AG04450 (cell line): ENCODE results near the gene IFNAR1. TPM values are rescaled to one million over a fixed set of nuclear protein-coding genes. Genes with fewer than 3 reads are reported as not detected.

ENCODE experiments used
- CTCF ChIA-PET: fragments of 300-600, 350-600 bp; formaldehyde crosslinking; extraction: SDS; loops from one replicate; lab custom pipeline; 2022; ENCODE audit warnings: antibody characterized with exemption, inconsistent platforms; lab: Charles Lee
- POLR2A ChIA-PET: fragments of 350-600 bp; formaldehyde crosslinking; extraction: SDS; loops from one replicate; lab custom pipeline; 2021; ENCODE audit warnings: antibody characterized with exemption, inconsistent platforms; lab: Yijun Ruan, JAX
- DNase-seq: peaks from one replicate; pipeline ENCODE4 v3.0.0-alpha.2; 2011; ENCODE audit warnings: low read depth, low spot score
- H3K27ac ChIP-seq: one replicate; pipeline ENCODE4 v1.5.1; 2012; ENCODE audit warnings: low read depth, low read length, control low read depth
- H3K27me3 ChIP-seq: one replicate; pipeline ENCODE4 v1.6.0; 2012; ENCODE audit warnings: low read length; ENCODE audit not compliant: control insufficient read depth, insufficient read depth
- H3K4me3 ChIP-seq: 2 replicates; pipeline ENCODE4 v1.5.1; 2011; ENCODE audit warnings: mild to moderate bottlenecking, low read depth, low read length, control low read depth
- H3K9me3 ChIP-seq: 2 replicates; pipeline ENCODE4 v1.5.1; 2012; ENCODE audit warnings: low read length; ENCODE audit not compliant: control insufficient read depth, insufficient read depth
- polyA plus RNA-seq: library from polyadenylated mRNA; depleted of rRNA; stranded (reverse); fragments of >200 nt; gene quantifications from 2 replicates; pipeline ENCODE4 v1.2.3, GENCODE V29; 2011
- TF ChIP-seq, protein P1 (sequence below): IDR thresholded peaks from 2 replicates; pipeline ENCODE4 v1.5.1; 2011; ENCODE audit warnings: low read depth, low read length, control low read depth, inconsistent platforms

Gene IFNAR1
- polyA plus RNA-seq, 1 experiment, result 21.2 TPM

DNA sequence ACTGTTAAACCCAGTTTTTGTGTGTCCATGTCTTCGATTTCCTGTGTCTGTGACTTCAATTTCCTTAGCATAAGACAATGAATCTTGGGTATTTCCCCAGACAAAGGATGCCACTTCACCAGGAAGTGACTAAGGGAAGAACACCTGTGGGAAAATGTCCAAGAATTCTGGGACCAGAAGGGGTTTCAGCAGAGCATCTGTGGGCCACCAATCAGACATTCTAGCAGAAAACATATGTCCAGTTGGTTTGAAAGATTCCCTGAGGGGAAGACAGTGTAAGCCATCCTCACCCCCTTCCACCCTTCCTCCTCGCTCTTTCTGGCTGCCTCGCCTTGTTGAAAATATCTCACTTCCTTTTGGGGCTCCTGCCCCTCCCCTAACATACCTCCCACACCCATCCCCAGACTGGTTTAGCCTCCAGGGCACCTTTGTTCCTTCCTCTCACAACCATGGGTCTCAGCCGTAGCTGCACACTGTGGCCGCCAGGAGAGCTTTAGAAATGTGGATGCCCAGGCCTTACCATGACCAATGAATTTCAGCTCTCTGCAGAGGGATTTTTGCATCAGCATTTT, 25.5 kb upstream of the IFNAR1 start:
- ChIA-PET CTCF (interaction anchor here (1.3 kb wide), 1 partner anchor 102 kb away, joined by 3 read pairs; no protein-coding TSS in a partner anchor), POLR2A (no interaction called here)

DNA sequence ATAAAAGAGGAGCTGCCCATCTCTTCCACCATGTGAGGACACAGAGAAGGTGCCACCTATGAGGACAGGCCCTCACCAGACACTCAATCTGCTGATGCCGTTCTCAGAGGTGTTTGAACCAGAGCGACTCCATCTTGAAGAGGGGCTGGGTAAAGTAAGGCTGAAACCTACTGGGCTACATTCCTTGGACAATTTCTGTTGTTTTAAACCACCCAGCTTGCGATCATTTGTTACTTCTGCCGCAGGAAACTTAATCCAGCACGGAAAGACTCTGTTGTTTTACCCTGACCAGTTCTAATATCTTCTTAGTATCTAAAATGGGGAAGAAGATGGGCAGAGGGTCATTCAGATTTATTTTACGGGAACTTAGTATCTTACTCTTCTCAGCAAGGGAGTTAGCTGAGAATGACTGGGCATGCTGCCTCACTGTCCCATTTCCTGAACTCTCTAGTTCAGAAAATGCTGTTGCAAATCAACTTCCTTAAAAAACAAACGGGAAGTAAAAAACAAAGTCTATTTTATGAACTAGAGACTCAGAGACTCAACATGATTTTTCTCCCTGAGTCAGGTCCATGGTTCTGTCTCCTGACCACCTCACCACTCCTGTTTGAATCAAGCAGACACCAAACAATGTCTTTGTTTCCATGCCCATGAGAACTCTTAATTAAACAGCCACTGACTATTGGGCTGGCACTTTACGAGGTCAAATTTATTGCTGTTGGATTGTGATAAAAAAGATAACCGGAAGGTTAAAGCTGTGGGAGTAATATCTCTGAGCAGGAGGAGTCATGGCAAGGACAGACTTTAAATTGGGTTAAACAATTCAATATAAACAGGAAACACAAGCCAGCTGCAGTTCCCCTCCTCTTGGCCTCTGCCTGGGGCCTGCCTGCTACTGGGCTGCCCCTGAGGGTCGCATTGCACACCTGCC, 23.8 kb upstream of the IFNAR1 start:
- no peak overlapping the region for H3K4me3 ChIP-seq
- POLR2A ChIA-PET, result interaction anchor here (0.7 to 0.8 kb wide), 3 partner anchors 24 to 84 kb away, joined by 3 to 4 read pairs (median 3); partner anchors contain the start of gene IFNAR1
- H3K27me3 ChIP-seq, result no peaks in the 10 kb centered on the region
- H3K27ac ChIP-seq, result no peak overlapping the region
- H3K9me3 ChIP-seq, result no peaks in the 10 kb centered on the region
- TF ChIP-seq, protein P1, sequence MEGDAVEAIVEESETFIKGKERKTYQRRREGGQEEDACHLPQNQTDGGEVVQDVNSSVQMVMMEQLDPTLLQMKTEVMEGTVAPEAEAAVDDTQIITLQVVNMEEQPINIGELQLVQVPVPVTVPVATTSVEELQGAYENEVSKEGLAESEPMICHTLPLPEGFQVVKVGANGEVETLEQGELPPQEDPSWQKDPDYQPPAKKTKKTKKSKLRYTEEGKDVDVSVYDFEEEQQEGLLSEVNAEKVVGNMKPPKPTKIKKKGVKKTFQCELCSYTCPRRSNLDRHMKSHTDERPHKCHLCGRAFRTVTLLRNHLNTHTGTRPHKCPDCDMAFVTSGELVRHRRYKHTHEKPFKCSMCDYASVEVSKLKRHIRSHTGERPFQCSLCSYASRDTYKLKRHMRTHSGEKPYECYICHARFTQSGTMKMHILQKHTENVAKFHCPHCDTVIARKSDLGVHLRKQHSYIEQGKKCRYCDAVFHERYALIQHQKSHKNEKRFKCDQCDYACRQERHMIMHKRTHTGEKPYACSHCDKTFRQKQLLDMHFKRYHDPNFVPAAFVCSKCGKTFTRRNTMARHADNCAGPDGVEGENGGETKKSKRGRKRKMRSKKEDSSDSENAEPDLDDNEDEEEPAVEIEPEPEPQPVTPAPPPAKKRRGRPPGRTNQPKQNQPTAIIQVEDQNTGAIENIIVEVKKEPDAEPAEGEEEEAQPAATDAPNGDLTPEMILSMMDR, result no peak
- no peak for DNase-seq
- CTCF ChIA-PET, result interaction anchor here (1.3 kb wide), 1 partner anchor 104 kb away, joined by 3 read pairs; no protein-coding TSS in a partner anchor

More for the DNA sequence above, 25.5 kb upstream of the IFNAR1 start:
- Histone ChIP-seq H3K27me3 (no peaks in the 10 kb centered on the region), H3K4me3 (no peak overlapping the region), H3K27ac (no peak overlapping the region), H3K9me3 (no peaks in the 10 kb centered on the region)
- DNase-seq, result no peak
- TF ChIP-seq, protein P1, result no peak

DNA sequence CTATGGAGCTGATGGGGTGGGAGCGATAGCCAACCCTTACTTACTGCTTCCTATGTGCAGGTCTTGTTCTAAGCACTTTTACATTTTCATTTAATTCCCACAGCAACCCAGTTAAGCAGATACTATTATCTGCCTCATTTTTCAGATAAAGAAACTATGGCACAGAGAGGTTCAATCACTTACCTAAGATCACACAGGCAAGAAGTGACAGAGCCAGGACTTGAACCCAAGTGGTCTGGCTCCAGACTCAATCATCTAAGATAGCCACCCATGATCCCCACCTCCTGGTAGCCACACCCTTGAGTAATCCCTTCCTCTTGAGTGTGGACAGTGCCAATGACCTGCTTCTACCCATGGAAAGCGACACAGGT, 23.2 kb upstream of the IFNAR1 start:
- DNase-seq, result no peak
- Histone ChIP-seq H3K4me3 (no peak overlapping the region), H3K9me3 (no peaks in the 10 kb centered on the region), H3K27me3 (no peaks in the 10 kb centered on the region), H3K27ac (no peak overlapping the region)
- TF ChIP-seq, protein P1, result no peak
- ChIA-PET CTCF (no interaction called here), POLR2A (no interaction called here)

DNA sequence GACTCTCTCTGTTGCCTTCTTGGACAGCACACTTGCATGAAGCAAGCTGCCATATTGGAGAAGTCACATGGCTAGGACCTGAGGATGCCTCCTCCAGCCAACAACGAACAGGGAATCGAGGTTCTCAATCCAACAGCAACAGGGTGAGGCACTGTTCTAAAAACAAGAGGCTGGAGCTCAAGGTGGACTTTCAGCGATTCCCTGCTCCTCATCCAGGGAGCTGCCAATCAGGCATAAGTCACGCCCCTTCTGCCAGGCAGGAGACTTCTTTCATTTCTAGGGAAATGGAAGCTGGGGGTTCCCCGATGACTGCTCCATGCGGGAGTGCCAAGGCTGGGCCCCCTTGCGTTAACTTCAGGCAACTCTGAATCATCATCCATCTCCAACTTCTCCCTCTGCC, 22.7 kb upstream of the IFNAR1 start:
- Histone ChIP-seq H3K4me3 (no peak overlapping the region), H3K27ac (no peak overlapping the region), H3K27me3 (no peaks in the 10 kb centered on the region), H3K9me3 (no peaks in the 10 kb centered on the region)
- TF ChIP-seq, protein P1, result no peak
- ChIA-PET CTCF (no interaction called here), POLR2A (no interaction called here)
- DNase-seq, result no peak

DNA sequence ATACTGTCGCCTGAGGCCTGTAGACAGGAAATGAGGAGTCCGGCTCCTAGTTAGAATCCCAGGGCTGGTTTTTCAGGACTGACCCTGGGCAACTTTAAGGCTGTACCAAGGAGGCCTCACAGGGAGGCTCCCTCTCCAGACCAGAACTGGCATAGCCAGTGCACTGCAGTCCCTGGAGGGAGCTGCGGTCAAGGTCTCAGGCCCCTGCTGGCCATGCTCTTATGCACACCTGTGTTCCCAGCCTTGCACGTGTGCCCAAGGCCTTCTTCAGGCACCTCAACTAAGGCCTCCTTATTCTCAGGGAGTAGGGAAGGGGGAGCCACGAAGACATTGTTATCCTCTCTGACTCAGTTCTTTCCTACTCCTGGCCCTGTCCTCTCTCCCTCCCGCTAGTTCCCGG, 22.0 kb upstream of the IFNAR1 start:
- TF ChIP-seq, protein P1, result no peak
- Histone ChIP-seq H3K9me3 (no peaks in the 10 kb centered on the region), H3K4me3 (no peak overlapping the region), H3K27ac (no peak overlapping the region), H3K27me3 (no peaks in the 10 kb centered on the region)
- CTCF ChIA-PET, result no interaction called here
- no peak for DNase-seq
- POLR2A ChIA-PET, result no interaction called here
